Brain microvascular endothelial cell (primary cell): ENCODE data around the gene SH2D4B.

ENCODE experiments used
- DNase-seq: peaks from one replicate; pipeline ENCODE4 v3.0.0-alpha.2; 2020
- H3K27ac ChIP-seq: fragments of 250-450 bp; sonication (Bioruptor Pico); 2 replicates; pipeline ENCODE4 v1.5.1; 2020; ENCODE audit warnings: mild to moderate bottlenecking, moderate library complexity
- H3K27me3 ChIP-seq: fragments of 250-450 bp; sonication (Bioruptor Pico); replicated peaks from 2 replicates; pipeline ENCODE4 v1.5.1; 2020; ENCODE audit warnings: mild to moderate bottlenecking
- H3K36me3 ChIP-seq: fragments of 250-450 bp; sonication (Bioruptor Pico); replicated peaks from 2 replicates; pipeline ENCODE4 v1.5.1; 2020; ENCODE audit warnings: mild to moderate bottlenecking
- H3K4me3 ChIP-seq: 2 replicates; pipeline ENCODE4 v1.5.1; 2011; ENCODE audit warnings: low read depth, mild to moderate bottlenecking, control low read depth, low read length, moderate library complexity
- CTCF ChIP-seq: IDR thresholded peaks from 2 replicates; pipeline ENCODE4 v1.5.1; 2011; ENCODE audit warnings: low read depth, mild to moderate bottlenecking, moderate library complexity, low read length, control low read depth, inconsistent platforms; ENCODE audit errors: missing control alignments
- in situ Hi-C: cut with HindIII; loops from 2 replicates; pipeline ENCODE4 v1.10.0; 2017; ENCODE audit warnings: low sequenced_read_pairs, low pct_ligation_motif_present

Gene SH2D4B

DNA sequence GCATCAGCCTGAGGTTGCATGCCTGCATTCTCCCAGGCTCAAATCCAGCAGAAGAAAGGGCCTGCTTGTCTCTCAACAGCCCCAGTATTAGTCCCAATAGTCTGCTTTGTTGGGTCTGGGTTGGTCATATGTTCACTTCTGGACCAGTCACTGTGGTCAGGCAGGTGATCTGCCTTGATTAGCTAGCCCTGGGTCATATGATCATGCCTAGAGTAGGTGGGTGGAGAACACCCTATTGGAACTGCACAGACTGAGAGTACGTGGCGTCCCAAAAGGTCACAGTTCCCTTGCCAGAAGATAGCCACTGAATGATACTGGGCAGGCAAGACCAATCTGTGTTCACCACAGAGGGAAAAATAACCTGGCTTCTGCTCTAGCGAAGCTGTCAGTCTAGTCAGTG lies 80.1 kb downstream of the SH2D4B start:
- in situ Hi-C loops, result no loop called here
- DNase-seq, result no peak

DNA sequence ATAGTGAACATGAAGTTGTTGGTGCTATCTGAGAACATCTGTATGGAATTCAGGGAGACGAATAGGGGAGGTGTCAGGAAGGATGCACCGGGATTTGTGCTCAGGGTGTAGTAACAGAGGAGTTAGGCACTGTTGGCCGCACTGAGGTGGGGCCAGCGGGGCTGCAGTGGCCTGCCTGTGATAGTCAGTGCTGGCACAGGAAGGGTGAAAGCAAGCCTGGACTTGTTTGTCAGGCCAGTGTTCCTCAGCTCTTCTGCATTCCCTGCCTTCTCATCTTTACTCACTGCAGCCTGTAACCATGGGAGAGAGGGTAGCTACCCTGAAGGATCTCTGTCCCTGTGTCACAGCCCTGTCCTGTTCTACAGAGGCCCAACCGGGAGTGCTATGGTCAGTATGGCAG lies 81.3 kb downstream of the SH2D4B start:
- DNase-seq, result no peak
- no peak for TF ChIP-seq CTCF
- H3K36me3 ChIP-seq, result no peaks in the 10 kb centered on the region
- H3K4me3 ChIP-seq, result no peak overlapping the region
- no peak overlapping the region for H3K27ac ChIP-seq
- H3K27me3 ChIP-seq, result no peaks in the 10 kb centered on the region
- in situ Hi-C loops, result no loop called here

More for the DNA sequence above, 80.1 kb downstream of the SH2D4B start:
- no peak for TF ChIP-seq CTCF
- Histone ChIP-seq H3K36me3 (no peaks in the 10 kb centered on the region), H3K4me3 (no peak overlapping the region), H3K27ac (no peak overlapping the region), H3K27me3 (no peaks in the 10 kb centered on the region)

DNA sequence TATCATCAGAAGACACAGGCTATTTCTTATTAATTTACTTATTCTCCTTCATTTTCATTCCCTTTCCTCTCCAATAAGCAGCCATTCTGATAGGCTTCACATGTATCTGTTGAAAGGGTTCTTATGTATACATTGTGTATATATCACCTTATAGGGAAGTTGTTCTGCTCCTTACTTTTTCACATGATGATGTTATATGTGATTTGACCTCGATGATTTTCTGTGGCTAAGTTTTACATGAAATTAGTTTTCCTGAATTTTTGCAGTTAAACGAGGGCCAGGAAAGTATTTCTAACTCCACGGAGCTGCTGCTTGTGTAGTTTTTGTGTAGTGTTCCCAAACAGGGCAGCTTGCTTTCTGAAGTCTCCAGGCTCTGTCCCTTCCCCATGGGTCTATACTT lies 84.5 kb downstream of the SH2D4B start:
- no peak for TF ChIP-seq CTCF
- DNase-seq, result no peak
- H3K27me3 ChIP-seq, result no peaks in the 10 kb centered on the region
- H3K36me3 ChIP-seq, result no peaks in the 10 kb centered on the region
- H3K4me3 ChIP-seq, result no peak overlapping the region
- in situ Hi-C loops, result no loop called here
- H3K27ac ChIP-seq, result no peak overlapping the region

- DNase-seq, result no peak
- no peak for TF ChIP-seq CTCF
- in situ Hi-C loops, result no loop called here
- no peaks in the 10 kb centered on the region for H3K36me3 ChIP-seq
- no peaks in the 10 kb centered on the region for H3K27me3 ChIP-seq
- H3K27ac ChIP-seq, result no peak overlapping the region
- no peak overlapping the region for H3K4me3 ChIP-seq
Observed at GRCh38 chr10:80630324-80630723, 92.6 kb downstream of the SH2D4B start.

- no peaks in the 10 kb centered on the region for H3K27me3 ChIP-seq
- DNase-seq, result no peak
- H3K36me3 ChIP-seq, result no peaks in the 10 kb centered on the region
- H3K4me3 ChIP-seq, result no peak overlapping the region
- H3K27ac ChIP-seq, result no peak overlapping the region
- in situ Hi-C loops, result no loop called here
- TF ChIP-seq CTCF, result no peak
Observed at GRCh38 chr10:80632742-80633141, 95.0 kb downstream of the SH2D4B start.

GRCh38 chr10:80633383-80633860 lies 95.7 kb downstream of the SH2D4B start:
- Histone ChIP-seq H3K27me3 (no peaks in the 10 kb centered on the region), H3K27ac (no peak overlapping the region), H3K4me3 (no peak overlapping the region), H3K36me3 (no peaks in the 10 kb centered on the region)
- DNase-seq, result no peak
- no peak for TF ChIP-seq CTCF
- in situ Hi-C loops, result no loop called here
